ENCODE results near the gene OSBP.

OSBP gene

GRCh38 chr11:59610289-59610688 lies 5.3 kb downstream of the OSBP start:
- no peak for DNase-seq

- DNase-seq: no peak
Observed at GRCh38 chr11:59607703-59608454, 7.7 kb downstream of the OSBP start.

- no peak for DNase-seq
Observed at GRCh38 chr11:59602432-59602831, 13.1 kb downstream of the OSBP start.

GRCh38 chr11:59601788-59602187 lies 13.8 kb downstream of the OSBP start:
- DNase-seq: no peak

- DNase-seq: no peak
Observed at GRCh38 chr11:59600636-59601035, 14.9 kb downstream of the OSBP start.

- no peak for DNase-seq
Observed at GRCh38 chr11:59600234-59600633, 15.3 kb downstream of the OSBP start.

- no peak for DNase-seq
Observed at GRCh38 chr11:59598961-59599360, 16.6 kb downstream of the OSBP start.

- DNase-seq: no peak
Observed at GRCh38 chr11:59584294-59584693, 31.3 kb downstream of the OSBP start.

- no peak for DNase-seq
Observed at GRCh38 chr11:59582006-59582405, 33.6 kb downstream of the OSBP start.

- no peak for DNase-seq
Observed at GRCh38 chr11:59578369-59578768, 37.2 kb downstream of the OSBP start.

GRCh38 chr11:59575505-59575904 lies 40.1 kb downstream of the OSBP start:
- DNase-seq: no peak

GRCh38 chr11:59574932-59575502 lies 40.6 kb downstream of the OSBP start:
- DNase-seq: no peak

- DNase-seq: no peak
Observed at GRCh38 chr11:59574467-59574866, 41.1 kb downstream of the OSBP start.

- no peak for DNase-seq
Observed at GRCh38 chr11:59573216-59573615, 42.4 kb downstream of the OSBP start.

GRCh38 chr11:59572091-59572490 lies 43.5 kb downstream of the OSBP start:
- no peak for DNase-seq

- DNase-seq: no peak
Observed at GRCh38 chr11:59562292-59562691, 53.3 kb downstream of the OSBP start.

- DNase-seq: peak in 52 of 56 donors; percentile 26 to 85 (median 64)
Observed at GRCh38 chr11:59560702-59561473, 54.7 kb downstream of the OSBP start.

- peak in 47 of 56 donors; percentile 18 to 87 (median 62) for DNase-seq
Observed at GRCh38 chr11:59560290-59560701, 55.3 kb downstream of the OSBP start.

GRCh38 chr11:59559886-59560285 lies 55.7 kb downstream of the OSBP start:
- peak in 3 of 56 donors; percentile 51 to 61 (median 53) for DNase-seq

- no peak for DNase-seq
Observed at GRCh38 chr11:59558270-59558643, 57.3 kb downstream of the OSBP start.

- peak in 2 of 56 donors; percentile 10 to 25 for DNase-seq
Observed at GRCh38 chr11:59556917-59557348, 58.6 kb downstream of the OSBP start.
